Frontal cortex (tissue), 4 donors: Measurements from ENCODE around the gene RGPD8. TPM values are rescaled to one million over a fixed set of nuclear protein-coding genes. Genes with fewer than 3 reads are reported as not detected.

ENCODE experiments used
- DNase-seq, 2 donors: peaks; one replicate each; pipeline ENCODE4 v3.0.0; 2012; ENCODE audit warnings: low spot score in 2 of 2
- FAIRE-seq: peaks from 2 replicates; lab custom pipeline; 2012; peaks lifted over from hg19 to GRCh38; lab: Jason Lieb, UNC
- small RNA-seq: library from RNA; depleted of rRNA; stranded (forward); fragments of <200 nt; gene quantifications from one replicate; pipeline ENCODE3, GENCODE V24; 2014
- total RNA-seq: library from RNA; depleted of rRNA; stranded (reverse); fragments of >200 nt; gene quantifications from one replicate; pipeline ENCODE4 v1.2.3, GENCODE V29; 2014
- donor health status: control.
- donor health status: control.
- donor health status: control.

RGPD8 gene
- total RNA-seq, 1 donor from 2014 or later = 39.1 TPM

DNA sequence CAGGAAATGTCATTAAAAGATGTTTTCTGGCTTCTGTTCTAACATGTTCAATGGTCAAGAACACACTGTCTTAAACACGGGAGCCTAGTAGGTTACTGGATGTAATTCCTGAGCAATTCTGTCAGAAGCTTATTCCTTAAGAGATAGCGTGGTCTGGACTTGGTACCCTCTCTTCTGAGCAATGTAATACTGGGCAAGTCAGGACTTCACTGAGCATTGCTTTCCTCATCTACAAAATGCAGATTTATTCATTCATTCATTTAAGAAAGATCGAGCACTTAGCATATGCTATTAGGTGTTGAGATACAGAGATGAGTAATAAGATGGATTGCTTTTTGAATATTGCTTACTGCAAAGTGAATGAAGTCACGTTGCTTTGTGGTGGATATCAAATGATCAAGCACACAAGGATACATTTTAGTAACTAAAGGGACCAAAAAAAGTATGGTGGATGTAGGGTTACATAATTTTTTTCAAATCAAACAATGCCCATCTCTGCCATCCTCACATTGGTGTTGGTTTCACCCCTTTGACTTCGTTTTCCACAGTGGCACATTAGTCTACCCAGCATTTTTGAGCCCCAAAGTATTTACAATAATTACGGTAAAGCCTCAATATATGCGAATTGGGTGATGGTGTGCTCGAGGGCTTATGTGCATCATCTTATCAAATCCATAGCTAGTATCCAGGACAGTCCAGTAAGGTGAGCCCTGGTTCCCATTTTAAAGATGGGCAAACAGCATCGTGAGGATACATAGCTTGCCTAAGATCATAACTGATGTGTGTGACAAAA, 92.8 kb downstream of the RGPD8 start:
- no peak for FAIRE-seq

DNA sequence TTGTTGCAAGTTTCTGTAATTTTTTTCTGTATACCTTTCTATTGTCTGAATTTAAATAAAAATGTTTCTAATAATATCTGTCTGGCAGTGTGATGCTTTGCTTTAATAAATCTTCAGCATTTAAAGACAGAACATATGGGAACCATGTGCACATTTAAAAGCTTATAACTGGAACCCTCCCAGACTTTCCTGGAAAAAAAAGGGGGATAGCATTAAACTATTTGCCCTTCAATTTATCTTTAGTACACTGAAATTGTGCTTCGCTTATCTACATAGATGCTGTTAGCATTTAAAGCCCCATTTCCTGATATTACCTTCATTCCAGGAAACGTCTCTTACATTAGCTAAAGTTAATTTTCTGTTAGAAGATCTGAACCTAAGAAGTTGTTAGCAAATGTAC, 93.5 kb downstream of the RGPD8 start:
- DNase-seq (no peak), FAIRE-seq (no peak)

More for the DNA sequence above, 92.8 kb downstream of the RGPD8 start:
- no peak for DNase-seq

DNA sequence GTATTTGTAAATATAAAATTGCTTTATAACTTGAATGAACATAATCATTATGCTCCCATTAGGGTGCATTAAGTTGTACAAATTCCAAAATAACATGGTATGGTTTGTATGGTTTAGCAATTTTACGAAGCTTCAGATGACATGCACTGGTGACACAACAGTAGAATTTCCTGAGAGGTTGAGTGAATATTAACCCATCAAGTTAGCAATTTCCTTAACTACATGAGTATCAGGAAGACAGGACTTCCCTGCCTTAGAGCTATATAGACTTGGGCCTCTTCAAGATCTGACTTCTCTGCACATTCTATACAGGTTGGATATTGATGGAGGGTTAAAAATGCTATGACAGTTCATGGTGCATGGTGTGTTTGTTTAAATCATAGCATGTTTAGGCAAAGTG, 97.8 kb downstream of the RGPD8 start:
- FAIRE-seq = no peak
- DNase-seq = no peak

DNA sequence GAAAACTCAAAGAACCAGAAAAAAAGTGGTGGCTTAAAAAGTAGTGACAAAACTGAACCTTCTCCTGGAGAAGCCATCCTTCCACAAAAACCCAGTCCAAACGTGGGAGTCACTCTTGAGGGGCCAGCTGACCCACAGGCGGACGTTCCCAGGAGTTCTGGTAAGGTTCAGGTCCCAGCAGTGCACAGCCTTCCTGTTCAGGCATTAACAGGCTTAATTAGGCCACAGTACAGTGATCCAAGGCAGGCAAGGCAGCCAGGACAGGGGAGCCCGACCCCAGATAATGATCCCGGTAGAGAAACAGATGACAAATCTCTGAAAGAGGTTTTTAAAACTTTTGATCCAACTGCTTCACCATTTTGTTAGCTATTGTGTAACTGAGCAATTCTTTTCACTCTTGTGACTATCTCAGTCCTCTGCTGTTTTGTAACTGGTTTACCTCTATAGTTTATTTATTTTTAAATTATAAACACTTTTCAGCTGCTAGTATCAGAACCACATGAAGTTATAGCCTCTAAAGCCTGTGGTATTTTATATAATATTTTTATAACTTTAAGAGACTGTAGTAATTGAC, 101.2 kb downstream of the RGPD8 start:
- no peak for FAIRE-seq
- DNase-seq = no peak

DNA sequence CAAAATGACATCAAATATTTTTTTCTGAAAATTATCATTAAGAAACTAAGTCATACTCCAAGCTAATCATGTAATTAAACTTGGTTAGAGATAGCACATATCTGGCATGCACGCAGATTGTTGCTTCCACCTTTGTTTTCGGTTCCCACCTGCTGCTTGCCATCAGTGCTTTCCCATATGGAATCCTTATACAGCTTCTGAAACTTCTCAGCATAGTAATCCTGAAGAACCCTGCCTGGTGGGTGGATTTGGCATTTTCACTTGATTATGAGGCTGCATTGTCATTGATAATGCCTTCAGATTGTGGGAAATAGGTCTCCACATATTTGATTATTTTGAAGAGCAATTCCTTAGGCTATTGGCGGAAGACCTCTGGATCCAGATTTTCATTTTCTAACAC, 110.5 kb downstream of the RGPD8 start:
- no peak for FAIRE-seq
- no peak for DNase-seq

DNA sequence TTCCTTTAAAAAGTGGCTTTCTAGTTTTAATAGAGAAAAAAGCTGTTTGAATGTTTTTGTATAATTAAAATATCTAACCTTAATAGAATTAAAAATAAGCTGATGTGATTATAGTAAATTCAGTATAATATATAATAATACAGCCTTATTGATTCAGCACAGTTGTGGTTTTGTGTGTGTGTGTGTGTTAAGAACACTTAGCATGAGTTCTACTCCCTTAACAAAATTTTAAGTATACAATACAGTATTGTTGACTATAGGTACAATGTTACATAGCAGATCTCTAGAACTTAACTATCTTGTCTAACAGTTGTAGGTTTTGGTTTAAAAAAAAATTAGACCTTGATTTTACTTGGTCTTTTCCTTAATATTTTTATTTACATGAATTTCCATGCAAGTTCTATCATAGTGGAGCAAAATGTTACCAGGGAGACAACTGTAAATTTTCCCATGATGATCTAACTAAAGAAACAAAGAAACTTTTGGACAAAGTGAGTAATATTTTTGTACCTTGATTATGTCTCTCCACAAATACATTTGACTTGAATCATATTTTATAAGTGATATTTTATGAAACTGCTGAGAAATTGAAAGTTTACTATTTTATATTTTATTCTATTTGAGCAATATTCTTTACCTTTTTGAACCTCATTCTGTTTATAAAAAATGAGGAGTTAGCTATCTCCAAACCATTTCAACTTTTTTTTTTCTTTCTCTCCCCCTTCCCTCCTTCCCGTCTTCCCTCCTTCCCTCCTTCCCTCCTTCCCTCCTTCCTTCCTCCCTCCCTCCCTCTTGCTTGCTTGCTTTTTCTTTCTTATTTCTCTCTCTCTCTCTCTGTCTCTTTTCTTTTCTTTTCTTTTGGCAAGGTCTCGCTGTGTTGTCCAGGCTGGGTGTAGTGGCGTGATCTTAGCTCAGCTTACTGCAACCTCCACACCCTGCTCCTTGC, 111.8 kb downstream of the RGPD8 start:
- FAIRE-seq (no peak), DNase-seq (no peak)

Small RNA genes lying within 50 kb of the gene (small RNA-seq; reads per million reads assigned to genes)
- not detected for gene AC115115.1

Other genes starting within 250 kb of the RGPD8 start
- gene ZC3H8, start 178.6 kb downstream of the RGPD8 start, total RNA-seq = 19.6 TPM
- gene ZC3H6, start 158.0 kb downstream of the RGPD8 start, total RNA-seq = 19.6 TPM
- 70.1 TPM for gene TTL, start 48.5 kb upstream of the RGPD8 start, total RNA-seq
- 33.0 TPM for gene POLR1B, start 108.8 kb upstream of the RGPD8 start, total RNA-seq
- 3.3 TPM for gene CHCHD5, start 151.0 kb upstream of the RGPD8 start, total RNA-seq
- gene SLC20A1, start 212.3 kb upstream of the RGPD8 start, total RNA-seq = 21.6 TPM